ENCODE results near the gene TMEM59L. TPM values are rescaled to one million over a fixed set of nuclear protein-coding genes. Genes with fewer than 3 reads are reported as not detected.

Gene TMEM59L
- total and polyA plus RNA-seq, 9 of the 15 experiments (the other 6 are each of a cell fraction or from before 2014, with no cell fraction given): 0.37 TPM; not detected in 8

DNA sequence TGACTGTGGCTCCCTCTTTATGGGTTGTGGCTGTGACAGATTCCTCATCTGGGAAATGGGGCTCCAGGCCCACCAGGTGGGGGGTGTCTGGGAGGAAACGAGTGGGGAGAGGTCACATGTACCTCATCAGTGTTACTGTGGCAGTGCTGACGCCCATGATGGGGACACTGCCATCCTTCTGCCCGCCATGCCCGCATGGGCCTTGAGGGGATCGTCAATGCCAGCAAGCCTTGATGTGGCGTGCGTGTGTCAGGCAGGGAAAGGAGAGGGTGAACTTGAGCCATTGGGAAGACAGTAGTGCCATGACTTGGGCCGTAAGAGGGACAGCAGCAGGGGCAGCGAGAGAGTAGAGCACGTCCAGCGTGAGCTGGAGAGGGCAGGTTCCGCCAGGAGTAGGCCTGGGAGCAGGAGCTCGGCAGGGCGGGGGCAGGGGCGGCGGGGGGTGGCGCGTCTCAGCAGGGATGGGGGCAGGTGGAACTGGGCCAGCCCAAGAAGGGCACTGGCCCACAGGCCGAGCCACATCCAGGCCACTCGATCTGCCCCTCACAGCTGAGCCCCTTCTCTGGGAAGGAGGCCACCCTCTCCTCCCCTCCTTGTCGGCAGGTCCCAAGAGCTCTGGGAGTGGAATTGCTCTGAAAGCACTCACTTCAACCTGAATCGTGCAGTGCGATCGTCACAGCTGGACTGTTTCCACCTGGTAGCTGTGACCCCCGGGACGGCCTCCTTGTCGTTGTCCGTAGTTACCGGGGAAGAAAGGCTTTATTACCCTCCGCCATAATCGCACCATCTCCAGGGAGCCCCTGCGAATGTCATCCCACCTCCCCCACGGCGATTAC lies 34.1 kb downstream of the TMEM59L start:
- in situ Hi-C loops (cut with MboI) (no loop called here), intact Hi-C loops (cut with micrococcal nuclease) (no loop called here)
- Histone ChIP-seq H3K27ac (ENCODE audit: extremely low read depth, low read depth, low read length) (no peak overlapping the region), H2AFZ (ENCODE audit: low read depth, low read length) (no peak overlapping the region), H3K9me3 (replicated peaks; ENCODE audit: control insufficient read depth, insufficient read depth, low read depth, low read length) (no peaks in the 10 kb centered on the region), H3K27me3 (ENCODE audit: control insufficient read depth in 2 of 2, insufficient read depth in 2 of 2, low read length in 2 of 2) (no peaks in the 10 kb centered on the region), H3K79me2 (ENCODE audit: control insufficient read depth, insufficient read depth, low read length) (peaks cover 8% of the 10 kb centered on the region), H3K9me1 (ENCODE audit: control insufficient read depth, insufficient read depth, low read length) (peaks cover 5% of the 10 kb centered on the region), H3K4me3 (no peak overlapping the region), H4K20me1 (replicated peaks; ENCODE audit: control insufficient read depth, insufficient read depth, low read length) (peaks cover 38% of the 10 kb centered on the region), H3K4me1 (replicated peaks in 1 of 2; ENCODE audit: control insufficient read depth in 2 of 2, insufficient read depth in 2 of 2, low read length in 2 of 2) (peaks cover 6 to 52% of the 10 kb centered on the region in 2 experiments; a peak in 3 of 5 replicates), H3K4me2 (ENCODE audit: insufficient read depth, low read length) (peak overlapping the region; percentile 46), H3K36me3 (ENCODE audit: control insufficient read depth, insufficient read depth, low read length) (peaks cover 2% of the 10 kb centered on the region; the same call in 1 of the 3 replicates), H3K9ac (ENCODE audit: insufficient read depth in 1 of 2, low read depth in 2 of 2, low read length in 2 of 2) (peak overlapping the region in 1 of 2 experiments; percentile 83; a peak in 2 of 4 replicates)
- POLR2A ChIA-PET: interaction anchor here (0.6 to 1.2 kb wide), 4 partner anchors 9 to 23 kb away, joined by 3 to 8 read pairs (median 4); no protein-coding TSS in a partner anchor
- 44% methylated on average over 32 of the region's 34 CpGs for WGBS (ENCODE audit: insufficient coverage, low coverage, missing lambda C conversion rate)
- FAIRE-seq (peak; percentile 66), ATAC-seq (peak; percentile 54), DNase-seq (ENCODE audit: extremely low read depth in 1 of 4, low spot score in 3 of 4) (peak in 1 of 4 experiments; percentile 35)
- no TSS peak for BruUV-seq (replicated peaks)
- CTCF ChIA-PET (ENCODE audit: low intra/inter-chr PET ratio): interaction anchor here (0.5 kb wide), 1 partner anchor 659 kb away, joined by 3 read pairs; no protein-coding TSS in a partner anchor
- TF ChIP-seq ZBTB7A (IDR thresholded peaks at IDR 0.05; ENCODE audit: borderline replicate concordance, control insufficient read depth, low read depth, low read length) (0 out of 2 replicates have a peak, but pooled peaks have one; percentile 12), RBFOX2 (IDR thresholded peaks at IDR 0.05; ENCODE audit: low read depth, low read length) (0 out of 2 replicates have a peak, but pooled peaks have one; percentile 16), ZNF384 (IDR thresholded peaks at IDR 0.05; ENCODE audit: low read depth, low read length) (no peak)
- TF ChIP-seq, protein P1, sequence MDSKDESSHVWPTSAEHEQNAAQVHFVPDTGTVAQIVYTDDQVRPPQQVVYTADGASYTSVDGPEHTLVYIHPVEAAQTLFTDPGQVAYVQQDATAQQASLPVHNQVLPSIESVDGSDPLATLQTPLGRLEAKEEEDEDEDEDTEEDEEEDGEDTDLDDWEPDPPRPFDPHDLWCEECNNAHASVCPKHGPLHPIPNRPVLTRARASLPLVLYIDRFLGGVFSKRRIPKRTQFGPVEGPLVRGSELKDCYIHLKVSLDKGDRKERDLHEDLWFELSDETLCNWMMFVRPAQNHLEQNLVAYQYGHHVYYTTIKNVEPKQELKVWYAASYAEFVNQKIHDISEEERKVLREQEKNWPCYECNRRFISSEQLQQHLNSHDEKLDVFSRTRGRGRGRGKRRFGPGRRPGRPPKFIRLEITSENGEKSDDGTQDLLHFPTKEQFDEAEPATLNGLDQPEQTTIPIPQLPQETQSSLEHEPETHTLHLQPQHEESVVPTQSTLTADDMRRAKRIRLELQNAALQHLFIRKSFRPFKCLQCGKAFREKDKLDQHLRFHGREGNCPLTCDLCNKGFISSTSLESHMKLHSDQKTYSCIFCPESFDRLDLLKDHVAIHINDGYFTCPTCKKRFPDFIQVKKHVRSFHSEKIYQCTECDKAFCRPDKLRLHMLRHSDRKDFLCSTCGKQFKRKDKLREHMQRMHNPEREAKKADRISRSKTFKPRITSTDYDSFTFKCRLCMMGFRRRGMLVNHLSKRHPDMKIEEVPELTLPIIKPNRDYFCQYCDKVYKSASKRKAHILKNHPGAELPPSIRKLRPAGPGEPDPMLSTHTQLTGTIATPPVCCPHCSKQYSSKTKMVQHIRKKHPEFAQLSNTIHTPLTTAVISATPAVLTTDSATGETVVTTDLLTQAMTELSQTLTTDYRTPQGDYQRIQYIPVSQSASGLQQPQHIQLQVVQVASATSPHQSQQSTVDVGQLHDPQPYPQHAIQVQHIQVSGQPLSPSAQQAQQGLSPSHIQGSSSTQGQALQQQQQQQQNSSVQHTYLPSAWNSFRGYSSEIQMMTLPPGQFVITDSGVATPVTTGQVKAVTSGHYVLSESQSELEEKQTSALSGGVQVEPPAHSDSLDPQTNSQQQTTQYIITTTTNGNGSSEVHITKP (IDR thresholded peaks at IDR 0.05; ENCODE audit: partially characterized antibody): peak; percentile 30
- TF ChIP-seq, protein P2, sequence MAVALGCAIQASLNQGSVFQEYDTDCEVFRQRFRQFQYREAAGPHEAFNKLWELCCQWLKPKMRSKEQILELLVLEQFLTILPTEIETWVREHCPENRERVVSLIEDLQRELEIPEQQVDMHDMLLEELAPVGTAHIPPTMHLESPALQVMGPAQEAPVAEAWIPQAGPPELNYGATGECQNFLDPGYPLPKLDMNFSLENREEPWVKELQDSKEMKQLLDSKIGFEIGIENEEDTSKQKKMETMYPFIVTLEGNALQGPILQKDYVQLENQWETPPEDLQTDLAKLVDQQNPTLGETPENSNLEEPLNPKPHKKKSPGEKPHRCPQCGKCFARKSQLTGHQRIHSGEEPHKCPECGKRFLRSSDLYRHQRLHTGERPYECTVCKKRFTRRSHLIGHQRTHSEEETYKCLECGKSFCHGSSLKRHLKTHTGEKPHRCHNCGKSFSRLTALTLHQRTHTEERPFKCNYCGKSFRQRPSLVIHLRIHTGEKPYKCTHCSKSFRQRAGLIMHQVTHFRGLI (CRISPR knock-in tag; IDR thresholded peaks at IDR 0.05): no peak
